ENCODE data around the gene IFNG. TPM values are rescaled to one million over a fixed set of nuclear protein-coding genes. Genes with fewer than 3 reads are reported as not detected.

The IFNG gene
- total RNA-seq, 1 experiment from 2014 or later: not detected

DNA sequence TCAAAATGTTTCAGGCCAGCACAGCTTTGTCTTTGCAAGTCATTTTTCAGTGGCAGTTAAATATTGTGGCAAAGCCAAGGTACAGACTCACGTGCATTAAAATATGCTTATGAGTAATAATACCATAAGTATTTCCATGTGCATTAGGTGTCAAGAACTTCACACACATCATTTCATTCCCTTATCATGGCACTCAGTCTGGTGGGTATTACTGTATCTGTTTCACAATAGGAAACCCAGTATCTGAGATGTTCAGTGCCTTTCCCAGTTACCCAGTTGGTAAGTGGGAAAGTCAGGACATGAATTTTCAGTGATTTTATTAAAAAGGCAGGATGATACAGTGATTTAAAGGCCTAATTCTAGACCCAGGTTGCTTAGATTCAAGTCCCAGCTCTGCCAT, 52.9 kb downstream of the IFNG start:
- Histone ChIP-seq H3K4me3 (no peak overlapping the region), H3K27ac (no peak overlapping the region), H3K4me2 (no peak overlapping the region), H3F3A (ENCODE audit: insufficient read depth, low read depth) (no peaks in the 10 kb centered on the region), H4K20me1 (ENCODE audit: insufficient read depth) (no peaks in the 10 kb centered on the region), H3K36me3 (ENCODE audit: low read depth) (no peaks in the 10 kb centered on the region), H3K9me2 (ENCODE audit: insufficient read depth) (no peaks in the 10 kb centered on the region), H2AFZ (no peak overlapping the region), H3K27me3 (ENCODE audit: insufficient read depth, low read depth) (no peaks in the 10 kb centered on the region), H3K79me2 (ENCODE audit: low read depth) (no peaks in the 10 kb centered on the region), H3K9me3 (ENCODE audit: insufficient read depth, low read depth) (no peaks in the 10 kb centered on the region), H3K4me1 (replicated peaks; ENCODE audit: insufficient read depth) (no peaks in the 10 kb centered on the region)
- DNase-seq: no peak
- CTCF ChIA-PET: no interaction called here
- POLR2A ChIA-PET (ENCODE audit: unreplicated experiment): no interaction called here
- BruUV-seq (replicated peaks): no TSS peak
- intact Hi-C loops (cut with micrococcal nuclease; ENCODE audit: unreplicated experiment): no loop called here
- TF ChIP-seq EZH2 (IDR thresholded peaks at IDR 0.05; ENCODE audit: low read depth): no peak
- TF ChIP-seq, protein P1, sequence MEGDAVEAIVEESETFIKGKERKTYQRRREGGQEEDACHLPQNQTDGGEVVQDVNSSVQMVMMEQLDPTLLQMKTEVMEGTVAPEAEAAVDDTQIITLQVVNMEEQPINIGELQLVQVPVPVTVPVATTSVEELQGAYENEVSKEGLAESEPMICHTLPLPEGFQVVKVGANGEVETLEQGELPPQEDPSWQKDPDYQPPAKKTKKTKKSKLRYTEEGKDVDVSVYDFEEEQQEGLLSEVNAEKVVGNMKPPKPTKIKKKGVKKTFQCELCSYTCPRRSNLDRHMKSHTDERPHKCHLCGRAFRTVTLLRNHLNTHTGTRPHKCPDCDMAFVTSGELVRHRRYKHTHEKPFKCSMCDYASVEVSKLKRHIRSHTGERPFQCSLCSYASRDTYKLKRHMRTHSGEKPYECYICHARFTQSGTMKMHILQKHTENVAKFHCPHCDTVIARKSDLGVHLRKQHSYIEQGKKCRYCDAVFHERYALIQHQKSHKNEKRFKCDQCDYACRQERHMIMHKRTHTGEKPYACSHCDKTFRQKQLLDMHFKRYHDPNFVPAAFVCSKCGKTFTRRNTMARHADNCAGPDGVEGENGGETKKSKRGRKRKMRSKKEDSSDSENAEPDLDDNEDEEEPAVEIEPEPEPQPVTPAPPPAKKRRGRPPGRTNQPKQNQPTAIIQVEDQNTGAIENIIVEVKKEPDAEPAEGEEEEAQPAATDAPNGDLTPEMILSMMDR (conservative IDR thresholded peaks at IDR 0.05): no peak

DNA sequence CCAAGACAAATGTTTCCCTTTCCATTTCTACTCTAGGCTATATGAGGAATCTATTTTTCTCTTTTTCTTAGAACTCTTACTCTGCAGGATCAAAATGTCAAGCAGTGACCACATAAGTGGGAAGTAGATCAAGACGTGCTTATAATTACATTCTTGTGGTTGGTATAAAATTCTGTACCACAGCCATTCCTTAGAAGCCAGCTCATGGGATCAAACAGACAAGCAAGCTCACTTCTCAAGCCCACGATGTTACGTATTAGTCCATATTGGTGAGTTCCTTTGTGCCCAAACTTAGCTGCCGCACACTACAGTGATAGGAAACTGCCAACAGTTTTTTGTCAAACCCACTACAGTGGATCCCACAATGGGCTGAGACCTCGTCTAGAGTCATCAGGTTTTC, 53.4 kb downstream of the IFNG start:
- no peaks in the 10 kb centered on the region for H3K36me3 ChIP-seq (ENCODE audit: low read depth)
- intact Hi-C loops (cut with micrococcal nuclease; ENCODE audit: unreplicated experiment): no loop called here
- no peak overlapping the region for H3K4me2 ChIP-seq
- ChIA-PET POLR2A (ENCODE audit: unreplicated experiment) (no interaction called here), CTCF (no interaction called here)
- no peak for TF ChIP-seq EZH2 (IDR thresholded peaks at IDR 0.05; ENCODE audit: low read depth)
- TF ChIP-seq, protein P1 (conservative IDR thresholded peaks at IDR 0.05): no peak
- H3K4me3 ChIP-seq: no peak overlapping the region
- peak in 1 of 2 experiments; percentile 50 for DNase-seq
- no peaks in the 10 kb centered on the region for H3K4me1 ChIP-seq (replicated peaks; ENCODE audit: insufficient read depth)
- H3F3A ChIP-seq (ENCODE audit: insufficient read depth, low read depth): no peaks in the 10 kb centered on the region
- BruUV-seq (replicated peaks): no TSS peak
- no peaks in the 10 kb centered on the region for H3K79me2 ChIP-seq (ENCODE audit: low read depth)
- H2AFZ ChIP-seq: no peak overlapping the region
- H3K9me3 ChIP-seq (ENCODE audit: insufficient read depth, low read depth): no peaks in the 10 kb centered on the region
- H3K27me3 ChIP-seq (ENCODE audit: insufficient read depth, low read depth): no peaks in the 10 kb centered on the region
- H4K20me1 ChIP-seq (ENCODE audit: insufficient read depth): no peaks in the 10 kb centered on the region
- H3K27ac ChIP-seq: no peak overlapping the region
- no peaks in the 10 kb centered on the region for H3K9me2 ChIP-seq (ENCODE audit: insufficient read depth)

Other genes starting within 250 kb of the IFNG start
- gene IFNG-AS1, start 170.3 kb downstream of the IFNG start, total RNA-seq (2021): not detected in 2 replicates
- not detected in 2 replicates for gene IL26, start 66.1 kb upstream of the IFNG start, total RNA-seq (2021)
- gene IL22, start 93.9 kb upstream of the IFNG start, total RNA-seq (2021): not detected in 2 replicates
- gene MDM1, start 172.6 kb upstream of the IFNG start, total RNA-seq (2021): 9.5 and 14.0 TPM in 2 replicates